ENCODE data around the gene DMBT1.

DMBT1 gene

DNA sequence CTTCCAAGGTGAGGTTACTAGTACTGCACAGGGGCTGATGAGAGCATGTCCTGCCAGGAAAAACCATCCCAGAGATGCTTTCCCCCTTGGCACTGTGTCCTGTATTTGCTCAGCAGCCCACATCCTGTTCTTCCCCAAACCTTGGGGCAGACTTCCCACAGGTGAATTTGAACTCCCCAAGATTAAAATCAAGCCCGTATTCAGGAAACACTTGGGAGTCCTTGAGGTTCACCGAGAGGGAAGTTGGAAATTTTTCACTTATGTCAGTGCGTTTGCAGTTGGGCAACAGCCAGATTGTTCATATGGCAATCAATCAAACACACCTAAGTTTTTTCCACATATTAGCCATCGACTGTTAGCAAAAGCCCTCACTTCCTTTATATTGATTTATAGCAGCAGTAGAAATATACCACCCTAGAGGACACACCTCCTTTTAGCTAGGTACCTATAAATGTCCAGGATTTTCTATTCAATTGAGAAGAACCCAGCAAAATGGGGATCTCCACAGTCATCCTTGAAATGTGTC is at the start of gene DMBT1:
TSS of gene DMBT1 (plus strand) at position 476 of the 526 bp plus-strand sequence. CDS start at position 493, 17 bp downstream.
- DNase-seq: no peak

DNA sequence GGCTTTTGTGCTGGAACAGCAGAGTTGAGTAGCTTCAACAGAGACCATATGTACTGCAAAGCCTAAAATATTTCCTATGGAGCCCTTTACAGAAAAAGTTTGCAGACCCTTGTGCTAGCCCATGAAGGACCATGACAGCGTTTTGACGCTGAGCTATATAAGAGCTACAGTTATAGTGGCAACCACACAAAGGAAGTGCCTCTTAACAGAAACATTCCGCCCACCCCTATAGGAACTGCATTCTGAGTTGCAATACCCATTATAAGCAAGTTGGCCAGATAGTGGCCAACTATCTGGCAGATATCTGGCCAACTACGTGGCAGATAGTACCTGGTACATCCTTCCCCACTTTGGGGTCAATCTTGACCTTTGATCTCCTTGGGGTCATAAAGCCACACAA is 47.5 kb upstream of the DMBT1 start:
- no peak for DNase-seq

DNA sequence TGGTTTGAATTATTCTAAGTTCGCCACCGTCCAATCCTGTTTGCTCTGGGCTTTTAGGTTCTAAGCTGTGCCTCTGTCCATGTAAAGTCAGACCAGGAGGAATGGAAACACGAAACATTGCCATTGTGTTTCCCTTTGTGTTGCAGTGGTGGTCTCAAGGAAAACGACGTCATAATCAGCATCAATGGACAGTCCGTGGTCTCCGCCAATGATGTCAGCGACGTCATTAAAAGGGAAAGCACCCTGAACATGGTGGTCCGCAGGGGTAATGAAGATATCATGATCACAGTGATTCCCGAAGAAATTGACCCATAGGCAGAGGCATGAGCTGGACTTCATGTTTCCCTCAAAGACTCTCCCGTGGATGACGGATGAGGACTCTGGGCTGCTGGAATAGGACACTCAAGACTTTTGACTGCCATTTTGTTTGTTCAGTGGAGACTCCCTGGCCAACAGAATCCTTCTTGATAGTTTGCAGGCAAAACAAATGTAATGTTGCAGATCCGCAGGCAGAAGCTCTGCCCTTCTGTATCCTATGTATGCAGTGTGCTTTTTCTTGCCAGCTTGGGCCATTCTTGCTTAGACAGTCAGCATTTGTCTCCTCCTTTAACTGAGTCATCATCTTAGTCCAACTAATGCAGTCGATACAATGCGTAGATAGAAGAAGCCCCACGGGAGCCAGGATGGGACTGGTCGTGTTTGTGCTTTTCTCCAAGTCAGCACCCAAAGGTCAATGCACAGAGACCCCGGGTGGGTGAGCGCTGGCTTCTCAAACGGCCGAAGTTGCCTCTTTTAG is 46.3 kb upstream of the DMBT1 start:
- DNase-seq: no peak

DNA sequence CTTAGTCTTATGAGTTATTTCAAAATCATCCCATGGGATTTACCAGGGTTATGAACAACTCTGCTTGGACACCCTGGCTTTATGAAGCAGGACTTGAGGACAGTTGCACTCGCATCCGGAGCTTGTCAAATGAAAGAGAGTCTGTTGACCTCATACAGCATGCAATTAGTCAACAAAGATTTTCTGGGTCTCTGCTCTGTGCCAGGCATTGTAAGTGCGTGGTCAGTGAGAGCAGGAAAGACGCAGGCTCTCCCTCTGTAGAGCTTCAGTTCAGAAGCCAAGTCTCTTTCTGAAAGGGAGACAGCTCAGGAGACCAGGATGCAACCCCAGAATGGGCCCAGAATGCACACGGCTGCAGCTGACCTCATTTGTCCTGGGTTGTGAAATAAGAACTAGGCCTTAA is 45.5 kb upstream of the DMBT1 start:
- DNase-seq: peak; percentile 28

DNA sequence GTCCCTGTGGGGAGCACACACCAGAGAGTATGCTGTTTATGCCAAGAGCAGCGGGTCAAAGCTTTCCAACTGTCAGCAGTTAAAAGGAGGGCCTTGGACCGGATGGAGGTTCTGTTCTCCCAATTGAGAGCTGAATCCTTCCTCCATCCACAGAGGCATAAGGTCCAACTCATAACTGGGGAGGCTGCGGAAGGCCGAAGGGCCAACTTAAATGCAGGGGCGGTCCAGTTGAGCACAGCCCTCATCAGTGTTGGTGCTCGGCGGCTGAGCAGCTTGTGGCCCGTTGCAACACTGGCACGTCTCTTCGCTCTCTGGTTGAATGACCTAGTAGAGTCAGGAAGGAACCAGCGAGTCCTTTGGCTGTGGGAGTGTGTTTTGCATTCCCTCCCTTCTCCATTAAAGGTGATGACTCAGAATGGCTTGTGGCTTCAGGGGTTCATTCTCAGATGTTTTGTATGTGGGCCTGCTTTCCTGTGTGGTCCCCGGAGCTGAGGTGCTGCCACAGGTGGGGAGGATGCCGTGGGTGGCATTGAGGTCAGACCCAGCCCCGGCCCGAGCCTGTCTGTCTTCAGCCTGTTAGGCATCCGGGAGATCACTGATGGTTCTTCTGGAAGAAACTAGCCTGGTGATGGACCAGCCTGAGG is 44.8 kb upstream of the DMBT1 start:
- no peak for DNase-seq

DNA sequence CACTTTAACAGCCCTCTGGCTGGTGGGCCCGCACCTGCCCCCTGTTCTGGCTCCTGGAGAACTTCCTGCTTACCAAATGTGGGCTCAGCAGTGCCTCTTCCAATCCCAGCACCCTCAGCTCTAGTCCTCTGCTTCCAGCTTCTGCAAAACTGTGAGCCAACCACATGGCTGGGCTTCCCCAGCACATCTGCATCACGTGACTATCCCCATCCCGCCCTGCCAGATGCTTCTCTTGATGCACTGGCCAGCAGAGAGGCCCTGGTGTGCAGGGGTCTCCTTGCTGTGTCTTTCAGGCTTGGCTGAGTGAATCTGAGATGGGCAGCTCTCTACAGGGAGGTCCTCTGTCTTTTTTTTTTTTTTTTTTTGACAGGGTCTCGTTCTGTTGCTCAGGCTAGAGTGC is 43.8 kb upstream of the DMBT1 start:
- DNase-seq: peak; percentile 13

DNA sequence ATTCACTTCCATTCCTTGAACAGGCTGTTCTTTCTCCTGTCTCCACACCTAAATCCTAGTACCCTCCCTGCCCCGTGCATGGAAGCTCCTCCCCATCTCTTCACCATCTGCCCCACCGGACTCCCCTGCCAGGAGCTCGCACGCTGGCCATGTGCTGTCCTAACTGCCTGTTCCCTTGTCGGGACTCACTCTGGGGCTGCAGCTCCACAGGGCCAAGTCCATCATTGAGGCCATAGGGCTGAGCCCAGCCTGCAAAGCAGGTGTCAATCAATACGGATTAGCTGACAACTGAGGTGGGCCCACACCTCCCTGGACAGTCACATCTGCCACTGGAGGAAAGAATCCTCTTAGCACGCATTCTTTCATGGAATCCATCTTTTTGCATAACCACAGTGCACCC is 41.4 kb upstream of the DMBT1 start:
- no peak for DNase-seq

DNA sequence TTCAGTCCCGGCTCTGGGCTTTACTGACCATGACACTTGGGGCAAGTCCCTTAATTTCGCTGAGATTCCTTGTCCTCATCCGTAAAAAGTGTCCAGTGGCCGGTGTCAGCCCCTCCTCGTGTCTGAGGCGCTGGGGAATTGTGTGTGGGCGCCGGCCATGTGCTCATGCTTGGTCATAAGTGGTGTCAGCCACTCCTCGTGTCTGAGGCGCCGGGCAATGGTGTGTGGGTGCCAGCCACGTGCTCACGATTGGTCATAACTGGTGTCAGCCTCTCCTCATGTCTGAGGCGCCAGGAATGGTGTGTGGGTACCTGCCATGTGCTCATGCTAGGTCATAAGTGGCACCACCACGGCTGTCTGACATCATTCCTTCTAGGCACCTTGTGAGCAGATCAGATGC is 40.7 kb upstream of the DMBT1 start:
- DNase-seq: no peak

DNA sequence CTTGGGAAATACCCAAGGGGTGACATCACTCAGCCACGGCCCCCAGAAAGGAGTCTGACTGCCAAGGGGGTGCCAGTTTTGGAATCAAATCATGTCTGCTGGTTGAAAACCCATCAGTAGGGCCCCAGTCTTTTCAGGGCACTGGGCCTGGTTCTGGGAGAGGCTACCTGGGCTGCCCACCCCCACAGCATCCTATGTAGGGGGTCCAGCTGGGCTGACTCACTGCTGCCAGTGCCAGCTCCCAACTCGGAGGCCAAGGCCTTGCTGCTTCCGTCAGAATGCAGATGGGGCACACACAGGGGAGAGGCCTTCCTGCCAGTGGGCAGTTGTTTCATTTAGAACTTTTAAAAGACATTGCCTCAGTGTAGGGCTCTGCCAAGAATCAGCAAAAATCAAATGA is 39.5 kb upstream of the DMBT1 start:
- DNase-seq: peak; percentile 14

DNA sequence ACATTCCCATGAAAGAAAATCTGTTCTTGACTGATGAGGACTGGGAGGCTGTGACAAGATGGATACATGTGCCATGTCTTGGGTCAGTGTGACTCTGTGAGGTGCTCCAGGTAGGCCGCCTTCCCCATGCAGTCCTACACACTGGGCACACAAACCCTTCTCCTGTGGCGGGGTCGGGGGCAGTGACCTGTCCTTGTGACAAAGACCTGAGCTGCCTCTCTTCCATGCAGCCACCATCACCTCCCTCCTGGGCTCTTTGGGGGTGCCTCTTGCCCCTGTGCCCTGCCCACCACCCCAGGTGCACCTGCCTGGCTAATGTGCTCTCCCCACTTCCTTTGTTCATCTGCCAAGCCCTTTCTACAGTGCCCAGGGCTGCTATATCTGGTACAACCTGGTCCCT is 35.7 kb upstream of the DMBT1 start:
- DNase-seq: no peak

DNA sequence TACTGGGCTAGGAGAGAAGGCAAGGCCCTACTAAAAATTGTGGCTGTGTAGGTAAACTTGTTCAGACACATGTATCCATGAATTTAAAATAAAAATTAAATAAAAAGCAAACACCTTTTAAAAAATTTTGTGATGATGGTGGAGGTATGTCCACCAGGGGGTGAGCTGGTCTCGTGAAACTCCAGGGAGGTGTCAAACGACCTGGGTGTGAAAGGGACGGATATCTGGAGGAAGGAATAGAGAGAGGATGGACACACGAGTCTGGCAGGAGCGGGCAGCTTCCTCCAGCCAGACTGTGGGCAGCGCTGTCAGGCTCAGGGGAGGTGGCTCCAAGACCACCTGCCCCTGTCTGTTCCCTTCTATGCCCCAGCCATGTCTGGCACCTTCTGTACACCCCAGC is 34.8 kb upstream of the DMBT1 start:
- no peak for DNase-seq

DNA sequence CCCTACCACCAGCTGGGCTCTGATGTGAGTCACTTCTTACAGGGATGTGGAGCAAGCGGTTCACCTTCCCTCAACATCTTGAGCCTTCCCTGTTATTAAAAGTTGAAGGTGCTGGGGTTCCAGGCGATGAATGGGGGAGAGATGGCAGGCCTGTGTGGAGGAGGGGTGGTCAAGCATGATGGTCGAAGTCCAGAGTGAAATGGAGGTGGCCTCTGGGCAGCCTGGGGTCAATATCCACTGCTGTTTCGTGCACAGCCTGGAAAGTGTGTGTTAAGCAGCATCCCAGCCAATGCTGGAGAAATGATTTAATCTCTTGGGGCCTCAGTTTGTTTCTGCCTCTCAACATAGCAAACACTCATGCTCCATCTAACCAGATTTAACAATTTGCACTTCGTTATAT is 33.7 kb upstream of the DMBT1 start:
- no peak for DNase-seq

DNA sequence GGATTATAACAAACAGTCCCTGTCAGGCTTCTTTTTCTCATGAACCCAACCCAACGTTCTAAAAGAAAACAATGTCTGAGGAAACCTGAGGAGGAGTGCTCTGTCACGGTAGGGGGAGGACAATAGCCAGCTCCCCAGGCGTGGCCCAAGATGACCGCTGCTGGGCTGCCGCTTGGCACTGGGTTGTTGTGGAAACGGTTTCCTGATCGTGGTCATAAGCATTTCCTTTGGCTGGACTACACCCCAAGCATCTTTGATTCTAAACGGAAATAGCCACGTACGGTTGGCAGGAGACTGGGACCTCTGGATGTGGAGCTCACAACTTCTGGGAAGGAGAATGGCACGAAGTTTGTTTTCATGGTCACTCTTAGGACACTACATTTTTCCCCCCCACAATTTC is 30.4 kb upstream of the DMBT1 start:
- DNase-seq: no peak

DNA sequence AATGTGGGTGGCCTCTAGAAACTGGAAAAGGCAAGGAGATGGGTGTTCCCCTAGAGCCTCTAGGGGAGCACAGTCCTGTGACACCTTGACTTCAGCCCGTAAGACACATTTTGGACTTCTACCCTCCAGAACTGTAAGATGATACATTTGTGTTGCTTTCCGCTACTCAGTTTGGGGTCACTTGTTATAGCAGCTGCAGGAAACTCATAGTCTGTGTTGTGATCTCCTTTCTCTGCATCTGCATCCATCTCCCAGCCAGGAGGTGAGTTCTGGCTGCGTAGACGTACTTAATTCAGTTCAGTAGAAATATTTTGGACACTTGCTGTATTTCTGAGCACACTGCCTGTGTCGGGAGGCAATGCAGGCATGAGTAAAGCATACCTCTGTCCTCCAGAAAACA is 29.3 kb upstream of the DMBT1 start:
- DNase-seq: no peak

DNA sequence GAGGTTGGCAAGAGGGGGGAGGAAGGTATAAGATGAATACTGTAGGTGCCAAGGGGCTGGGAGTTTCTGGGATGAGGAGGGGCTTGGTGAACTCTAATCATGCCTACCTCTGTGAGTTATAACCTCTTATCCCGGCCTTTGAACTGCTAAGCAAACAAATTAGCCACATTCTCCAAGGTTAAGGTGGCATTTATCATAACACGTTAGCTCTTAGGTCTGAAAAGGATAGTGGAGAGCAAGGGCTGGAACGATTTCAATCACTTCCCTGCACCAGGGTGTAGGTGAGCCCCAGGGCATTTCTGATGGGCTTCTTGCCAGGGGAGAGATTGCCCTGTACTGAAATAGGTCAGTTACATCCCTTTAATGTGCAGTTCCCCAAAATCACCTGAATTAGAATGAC is 28.6 kb upstream of the DMBT1 start:
- DNase-seq: no peak

DNA sequence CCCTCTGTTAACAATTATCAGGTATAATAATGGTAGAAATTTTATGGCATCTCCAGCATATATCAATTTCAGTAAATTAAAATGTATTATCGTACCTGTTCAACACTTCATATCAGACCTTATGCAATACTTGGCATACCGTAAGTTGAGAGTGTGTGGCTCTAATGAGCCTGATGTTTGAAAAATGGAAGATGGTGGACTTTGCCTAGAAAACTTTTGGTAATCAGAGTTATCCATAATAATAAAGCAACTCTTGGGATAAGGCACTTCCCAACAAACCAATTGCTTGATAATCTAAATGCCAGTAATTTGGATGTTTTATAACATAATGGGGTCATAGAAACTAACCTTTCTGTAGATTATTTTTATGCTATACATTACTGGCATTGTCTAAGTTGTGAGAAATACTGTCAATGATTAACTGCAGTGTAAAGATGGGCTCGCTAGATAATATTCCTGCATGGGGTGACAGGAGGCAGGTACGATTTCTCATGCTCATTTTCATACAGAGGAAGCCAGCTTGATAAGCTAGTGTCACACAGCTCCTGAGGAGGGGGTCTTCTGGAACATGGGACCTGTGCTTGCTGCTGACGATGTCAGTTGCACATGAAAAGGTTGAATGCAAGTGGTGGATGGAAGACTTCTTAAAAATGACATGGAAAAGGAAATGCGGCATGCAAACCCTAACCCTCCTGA is 27.8 kb upstream of the DMBT1 start:
- DNase-seq: no peak

DNA sequence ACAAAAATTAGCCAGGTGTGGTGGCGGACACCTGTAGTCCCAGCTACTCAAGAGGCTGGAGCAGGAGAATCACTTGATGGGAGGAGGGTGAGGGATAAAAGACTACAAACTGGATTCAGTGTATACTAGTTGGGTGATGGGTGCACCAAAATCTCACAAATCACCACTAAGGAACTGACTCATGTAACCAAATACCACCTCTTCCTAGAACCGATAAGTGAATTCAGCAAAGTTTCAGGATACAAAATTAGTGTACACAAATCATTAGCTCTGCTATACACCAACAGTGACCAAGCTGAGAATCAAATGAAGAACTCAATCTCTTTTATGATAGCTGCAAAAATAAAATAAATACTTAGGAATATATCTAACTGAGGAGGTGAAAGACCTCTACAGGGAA is 23.0 kb upstream of the DMBT1 start:
- DNase-seq: no peak

DNA sequence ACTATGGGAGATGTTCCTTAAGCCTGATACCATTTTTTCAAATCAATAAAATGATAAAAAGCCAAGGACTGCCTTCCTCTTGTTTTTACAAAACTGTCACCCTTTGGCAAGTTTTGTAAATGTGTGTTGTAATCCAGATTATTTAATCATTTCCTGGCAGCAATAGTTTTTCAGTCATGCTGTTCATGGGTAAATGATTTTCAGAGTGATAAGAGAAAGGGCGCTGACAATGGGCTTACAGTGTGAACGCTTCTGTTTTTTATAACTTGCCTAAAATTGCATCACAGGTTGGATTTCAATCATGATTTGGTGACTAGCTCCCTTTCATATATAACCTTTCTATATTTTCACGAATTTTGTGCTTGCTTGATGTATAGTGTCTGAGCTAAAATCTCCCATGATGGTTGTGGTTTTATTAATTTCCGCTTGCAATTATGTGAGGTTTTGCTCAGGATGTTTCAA is 19.0 kb upstream of the DMBT1 start:
- no peak for DNase-seq

DNA sequence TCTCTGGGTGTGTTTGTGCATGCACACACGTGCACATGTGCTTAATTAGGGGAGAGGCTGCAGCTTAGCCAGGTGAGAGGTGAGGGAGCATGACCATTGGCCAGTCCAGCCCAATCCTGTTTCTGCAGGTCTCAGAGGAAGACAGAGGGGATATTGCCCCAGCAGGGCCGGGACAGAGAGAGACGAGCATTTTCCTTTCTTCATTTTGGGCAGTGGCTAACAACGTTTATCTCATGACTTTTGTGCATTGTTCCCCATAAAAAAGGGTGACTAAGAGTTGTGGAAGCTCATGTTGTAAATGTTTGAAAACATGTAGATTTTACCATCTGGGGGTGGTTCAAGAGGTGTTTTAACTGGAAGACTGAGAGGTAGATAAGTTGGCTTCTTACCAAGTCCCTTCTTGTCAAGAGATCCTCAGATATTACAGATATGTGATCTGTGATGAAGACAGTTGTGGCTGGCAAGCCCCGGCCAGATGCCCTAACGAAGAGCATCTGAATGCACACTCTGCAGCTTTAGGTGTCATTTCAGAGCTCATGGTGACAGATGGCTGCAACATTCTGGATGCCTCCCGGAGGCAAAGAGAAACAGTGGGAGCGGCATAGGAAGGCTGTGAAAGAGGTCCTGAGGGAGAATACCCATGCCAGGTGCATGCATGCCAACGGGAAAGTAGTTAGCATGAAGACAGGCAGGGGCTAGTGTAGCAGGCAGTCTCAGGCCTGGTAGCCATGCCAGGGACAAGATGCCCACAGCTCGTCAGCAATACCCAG is 16.7 kb upstream of the DMBT1 start:
- DNase-seq: no peak

DNA sequence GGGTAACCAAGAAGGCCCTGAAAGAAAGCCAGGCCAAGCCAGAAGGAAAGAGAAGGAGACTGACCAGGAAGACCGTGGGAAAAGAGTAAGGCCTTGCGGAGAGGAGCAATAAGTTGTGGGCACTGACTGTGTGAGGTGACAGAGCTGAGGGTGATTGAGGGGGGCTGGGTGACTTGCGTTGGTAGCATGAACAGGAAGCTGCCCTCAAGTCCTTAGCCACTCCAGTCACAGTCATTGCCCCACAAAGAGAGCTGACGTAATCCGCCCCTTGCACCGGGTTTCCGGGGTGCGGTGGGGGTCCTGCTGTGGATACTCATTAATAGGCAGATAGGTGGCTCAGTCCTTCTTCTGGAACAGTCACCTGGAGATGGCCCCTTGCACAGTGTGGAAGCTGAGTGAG is 16.1 kb upstream of the DMBT1 start:
- no peak for DNase-seq

DNA sequence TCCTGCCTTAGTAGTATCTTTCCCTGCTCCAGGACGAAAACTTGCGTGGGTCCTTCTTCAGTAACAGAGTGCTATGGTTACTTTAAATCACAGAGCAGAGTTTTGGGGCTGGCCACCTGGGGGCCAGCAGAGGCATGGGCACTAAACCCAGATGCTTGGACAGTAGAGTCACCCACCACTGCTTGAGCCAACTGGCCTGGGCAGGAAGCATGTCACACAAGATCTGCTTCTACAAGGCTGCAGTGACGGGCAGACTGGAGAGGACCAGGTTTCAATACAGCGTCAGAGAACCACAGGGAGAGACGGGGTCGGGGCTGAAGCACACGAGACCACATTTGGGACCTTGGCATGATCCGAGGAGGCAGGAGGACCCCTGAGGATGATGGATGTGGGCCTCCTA is 14.3 kb upstream of the DMBT1 start:
- DNase-seq: no peak

DNA sequence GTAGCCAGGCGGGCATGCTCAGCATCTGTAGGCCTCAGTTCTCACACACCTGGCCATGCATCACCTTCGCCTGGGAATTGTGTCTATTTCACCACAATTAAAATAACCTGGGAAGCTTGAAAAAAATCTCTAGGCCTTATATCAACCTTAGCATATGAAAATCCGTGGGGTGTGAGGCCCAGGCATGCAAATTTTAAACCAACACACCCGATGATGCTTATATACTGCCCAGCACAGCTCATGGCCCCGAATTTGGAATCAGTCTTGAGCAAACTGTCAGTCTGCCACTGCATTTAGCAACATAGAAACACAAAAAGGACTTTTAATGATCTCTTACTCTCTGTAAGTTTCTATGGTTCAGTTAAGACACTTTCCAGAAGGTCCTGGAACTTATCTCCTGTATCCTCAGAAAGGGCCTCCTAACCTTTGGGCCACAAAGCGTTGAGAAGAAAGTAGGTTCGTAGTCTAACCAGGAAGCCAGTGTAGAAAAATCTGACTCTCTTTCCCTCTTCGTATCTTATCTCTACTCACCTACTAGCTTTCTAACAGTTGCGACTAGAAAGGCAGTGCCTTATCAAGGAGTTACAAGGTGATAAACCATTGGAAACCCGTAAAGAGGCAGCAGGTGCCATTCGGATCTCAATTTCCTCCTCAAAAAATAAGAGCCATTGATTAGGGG is 12.0 kb upstream of the DMBT1 start:
- no peak for DNase-seq
